GM19372 (cell line): Measurements from ENCODE around the gene DOP1A.

ENCODE experiments used
- ATAC-seq: cut with Tn5 transposase; IDR thresholded peaks from one replicate; pipeline ENCODE4 v1.9.1; 2021; ENCODE audit warnings: mild to moderate bottlenecking, low read depth, moderate library complexity; ENCODE audit not compliant: unreplicated experiment

DOP1A gene, protein sequence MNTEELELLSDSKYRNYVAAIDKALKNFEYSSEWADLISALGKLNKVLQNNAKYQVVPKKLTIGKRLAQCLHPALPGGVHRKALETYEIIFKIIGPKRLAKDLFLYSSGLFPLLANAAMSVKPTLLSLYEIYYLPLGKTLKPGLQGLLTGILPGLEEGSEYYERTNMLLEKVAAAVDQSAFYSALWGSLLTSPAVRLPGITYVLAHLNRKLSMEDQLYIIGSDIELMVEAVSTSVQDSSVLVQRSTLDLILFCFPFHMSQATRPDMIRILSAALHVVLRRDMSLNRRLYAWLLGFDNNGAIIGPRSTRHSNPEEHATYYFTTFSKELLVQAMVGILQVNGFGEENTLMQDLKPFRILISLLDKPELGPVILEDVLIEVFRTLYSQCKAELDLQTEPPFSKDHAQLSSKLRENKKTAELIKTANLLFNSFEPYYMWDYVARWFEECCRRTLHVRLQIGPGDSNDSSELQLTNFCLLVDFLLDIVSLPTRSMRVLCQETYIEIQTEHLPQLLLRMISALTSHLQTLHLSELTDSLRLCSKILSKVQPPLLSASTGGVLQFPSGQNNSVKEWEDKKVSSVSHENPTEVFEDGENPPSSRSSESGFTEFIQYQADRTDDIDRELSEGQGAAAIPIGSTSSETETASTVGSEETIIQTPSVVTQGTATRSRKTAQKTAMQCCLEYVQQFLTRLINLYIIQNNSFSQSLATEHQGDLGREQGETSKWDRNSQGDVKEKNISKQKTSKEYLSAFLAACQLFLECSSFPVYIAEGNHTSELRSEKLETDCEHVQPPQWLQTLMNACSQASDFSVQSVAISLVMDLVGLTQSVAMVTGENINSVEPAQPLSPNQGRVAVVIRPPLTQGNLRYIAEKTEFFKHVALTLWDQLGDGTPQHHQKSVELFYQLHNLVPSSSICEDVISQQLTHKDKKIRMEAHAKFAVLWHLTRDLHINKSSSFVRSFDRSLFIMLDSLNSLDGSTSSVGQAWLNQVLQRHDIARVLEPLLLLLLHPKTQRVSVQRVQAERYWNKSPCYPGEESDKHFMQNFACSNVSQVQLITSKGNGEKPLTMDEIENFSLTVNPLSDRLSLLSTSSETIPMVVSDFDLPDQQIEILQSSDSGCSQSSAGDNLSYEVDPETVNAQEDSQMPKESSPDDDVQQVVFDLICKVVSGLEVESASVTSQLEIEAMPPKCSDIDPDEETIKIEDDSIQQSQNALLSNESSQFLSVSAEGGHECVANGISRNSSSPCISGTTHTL (N-terminal part only)

DNA sequence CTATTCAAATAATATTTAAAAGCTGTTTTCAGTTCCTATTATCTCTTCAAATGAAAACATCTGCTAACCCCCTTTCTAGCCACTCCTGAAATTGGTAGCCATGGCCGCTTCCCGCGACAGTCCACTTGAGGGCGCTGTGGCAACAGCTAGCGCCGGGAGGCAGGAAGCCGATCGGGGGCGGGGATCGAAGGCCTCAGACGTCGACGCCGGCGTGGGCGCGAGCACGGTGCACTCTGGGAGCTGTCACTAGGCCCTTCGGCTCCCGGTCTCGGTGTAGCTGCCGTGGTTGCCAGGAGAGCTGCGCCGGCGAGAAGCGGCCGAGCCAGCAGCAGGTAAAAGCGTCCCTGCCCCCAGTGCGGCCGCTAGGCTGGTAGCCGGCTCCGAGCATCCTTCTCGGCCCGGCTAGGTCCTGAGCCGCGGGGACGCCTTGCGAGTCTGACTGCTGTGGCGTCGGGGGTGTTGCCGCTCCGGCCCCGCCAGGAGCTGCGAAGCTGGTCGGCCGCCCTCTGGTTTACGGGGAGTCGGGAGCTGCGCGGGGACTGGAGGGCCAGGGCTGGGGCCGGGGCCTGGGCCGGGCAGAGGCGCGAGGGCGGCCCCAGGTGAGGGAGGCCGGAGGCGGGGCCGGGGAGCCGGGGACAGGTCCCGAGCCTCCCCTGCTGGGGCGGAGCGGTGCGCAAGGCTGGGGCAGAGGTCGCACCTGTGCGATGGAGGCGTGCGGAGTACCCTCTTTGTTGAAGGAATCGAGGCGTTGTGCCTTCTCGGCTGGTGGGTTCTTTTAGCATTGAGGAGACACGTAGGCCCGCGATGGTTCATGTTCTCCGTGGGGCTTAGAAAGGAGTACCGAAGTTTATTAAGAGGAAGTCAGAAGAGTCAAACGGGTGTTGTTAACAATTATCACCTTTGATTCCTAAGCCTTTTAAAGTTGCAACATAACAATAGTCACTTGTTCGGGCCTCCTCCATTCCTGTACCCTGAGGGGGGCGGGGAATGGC, at the start of gene DOP1A:
Gene DOP1A (plus strand): TSS at position 224 of the 992 bp plus-strand sequence. CDS start 29,307 bp downstream, outside the sequence.
- peak; percentile 81 for ATAC-seq

- no peak for ATAC-seq
Measured at GRCh38 chr6:83019741-83020140, 47.7 kb upstream of the DOP1A start.

DNA sequence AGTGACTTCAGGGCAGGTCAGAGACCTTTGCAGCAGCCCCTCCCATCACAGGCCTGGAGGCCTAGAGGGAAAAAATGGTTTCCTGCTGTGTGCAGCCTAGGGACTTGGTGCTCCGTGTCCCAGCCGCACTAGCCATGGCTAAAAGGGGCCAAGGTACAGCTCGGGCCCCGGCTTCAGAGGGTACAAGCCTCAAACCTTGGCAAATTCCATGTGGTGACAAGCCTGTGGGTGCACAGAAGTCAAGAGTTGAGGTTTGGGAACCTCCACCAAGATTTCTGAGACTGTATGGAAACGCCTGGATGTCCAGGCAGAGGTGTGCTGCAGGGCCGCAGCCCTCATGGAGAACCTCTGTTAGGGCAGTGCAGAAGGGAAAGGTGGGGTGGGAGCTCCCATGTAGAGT, 35.8 kb upstream of the DOP1A start:
- no peak for ATAC-seq

DNA sequence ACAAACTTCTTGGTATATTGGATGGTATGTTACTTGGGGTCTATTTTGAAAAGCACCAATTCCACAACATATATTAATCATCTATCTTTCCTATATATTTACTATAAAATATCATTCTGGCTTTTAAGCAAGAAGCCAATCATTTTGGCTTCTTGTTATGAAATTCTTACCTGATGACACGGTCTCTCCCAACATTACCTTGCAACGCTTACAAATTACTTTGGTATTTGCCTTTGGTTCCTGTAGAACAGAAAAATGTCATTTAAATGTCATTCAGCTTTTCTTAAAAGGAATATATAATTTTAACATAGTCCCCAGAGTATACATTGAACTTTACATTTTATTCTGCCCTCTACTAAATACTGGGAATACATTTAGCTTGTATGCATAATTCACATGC, 29.2 kb upstream of the DOP1A start:
- ATAC-seq, result no peak

DNA sequence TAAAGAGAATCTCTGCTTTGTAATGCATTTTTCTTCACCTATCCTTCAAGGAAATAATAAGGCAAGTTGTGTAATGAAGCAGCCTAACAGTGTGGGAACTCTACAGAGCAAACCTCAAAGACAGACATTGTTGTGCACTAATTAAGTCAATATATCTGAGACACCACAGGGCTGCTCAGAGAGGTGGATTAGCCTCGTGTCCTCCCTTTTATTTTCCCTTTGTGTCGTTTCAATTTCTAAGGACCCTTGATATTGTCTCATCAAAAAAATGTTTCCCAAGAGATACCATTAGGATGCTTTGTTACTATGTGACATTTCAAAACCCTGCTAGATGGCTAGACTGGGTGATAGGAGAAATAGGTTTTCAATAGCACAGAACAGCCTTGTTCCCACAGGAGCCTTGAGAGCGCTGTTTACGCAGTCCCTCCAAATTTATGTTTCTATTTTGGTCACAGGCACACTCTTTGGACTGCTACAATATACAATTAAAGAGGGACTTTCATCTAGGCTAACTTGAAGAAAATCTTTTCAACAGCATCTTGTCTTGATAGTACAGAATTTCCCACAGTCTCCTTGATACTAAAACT, 24.9 kb upstream of the DOP1A start:
- ATAC-seq, result no peak

DNA sequence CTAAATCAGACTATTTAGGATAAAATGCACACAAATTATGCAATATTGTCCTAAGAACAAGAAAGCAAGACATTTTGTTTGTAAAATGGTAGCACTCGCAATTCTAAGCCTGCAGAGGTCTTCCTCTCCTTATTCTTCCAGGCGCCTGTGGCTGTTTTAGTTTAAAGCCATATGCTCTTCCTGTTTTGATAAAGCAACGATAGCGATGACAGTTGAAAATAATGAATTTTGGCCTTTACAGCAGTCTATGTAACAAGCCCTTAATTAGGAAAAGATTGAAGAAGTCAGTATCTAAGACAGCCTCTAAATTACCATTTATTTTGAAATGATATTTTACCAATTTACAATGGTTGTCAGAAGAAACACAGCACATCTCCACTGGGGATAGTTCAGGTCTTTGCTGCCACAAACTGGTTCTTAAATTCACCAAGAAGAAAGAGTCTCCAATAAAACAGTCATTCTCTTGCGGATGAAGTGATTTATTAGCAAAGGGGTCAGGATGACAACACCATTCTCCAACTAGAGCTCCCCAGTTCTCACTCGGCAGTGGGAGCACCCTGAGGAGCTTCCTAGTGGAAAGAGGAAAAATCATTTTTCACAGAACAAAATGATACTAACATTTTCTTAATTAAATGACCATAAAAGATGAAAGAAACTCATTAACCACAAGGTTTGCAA, 23.2 kb upstream of the DOP1A start:
- no peak for ATAC-seq

GRCh38 chr6:83047065-83047754, 20.3 kb upstream of the DOP1A start:
- ATAC-seq, result no peak

DNA sequence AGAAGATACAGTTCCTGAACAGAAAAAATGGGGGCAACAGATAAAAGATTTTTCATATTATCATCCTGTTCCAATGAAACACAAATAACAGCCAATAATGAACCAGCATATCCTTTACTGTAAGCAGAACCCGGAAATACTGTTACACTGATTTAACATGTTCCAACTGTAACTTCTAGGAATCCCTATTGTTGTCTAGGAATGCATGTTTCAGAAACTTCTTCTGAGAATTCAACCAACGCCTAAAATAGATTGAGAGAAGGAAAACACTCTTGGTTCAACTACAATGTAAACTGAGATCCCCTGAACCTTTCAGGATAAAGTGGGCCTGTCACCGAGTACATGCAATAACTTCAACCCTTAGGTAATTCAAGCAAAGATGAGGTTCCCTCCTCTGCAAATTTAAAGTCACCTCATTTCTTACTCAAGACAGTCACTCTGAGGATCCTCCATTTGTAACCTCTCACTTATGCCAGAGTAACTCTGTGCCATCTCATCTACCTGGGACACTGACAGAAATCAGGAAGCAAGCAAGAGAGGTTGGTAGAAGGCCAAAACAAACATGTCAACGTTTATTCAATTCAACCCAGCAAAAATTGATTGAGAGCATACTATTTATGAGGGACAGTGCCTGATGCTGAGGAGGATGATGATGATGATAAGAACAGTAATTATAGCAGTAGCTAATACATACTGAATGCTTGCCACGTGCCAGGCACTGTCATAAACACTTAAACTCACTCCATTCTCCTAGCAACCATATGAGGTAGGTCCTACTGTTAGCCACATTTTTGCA, 15.9 kb upstream of the DOP1A start:
- no peak for ATAC-seq

DNA sequence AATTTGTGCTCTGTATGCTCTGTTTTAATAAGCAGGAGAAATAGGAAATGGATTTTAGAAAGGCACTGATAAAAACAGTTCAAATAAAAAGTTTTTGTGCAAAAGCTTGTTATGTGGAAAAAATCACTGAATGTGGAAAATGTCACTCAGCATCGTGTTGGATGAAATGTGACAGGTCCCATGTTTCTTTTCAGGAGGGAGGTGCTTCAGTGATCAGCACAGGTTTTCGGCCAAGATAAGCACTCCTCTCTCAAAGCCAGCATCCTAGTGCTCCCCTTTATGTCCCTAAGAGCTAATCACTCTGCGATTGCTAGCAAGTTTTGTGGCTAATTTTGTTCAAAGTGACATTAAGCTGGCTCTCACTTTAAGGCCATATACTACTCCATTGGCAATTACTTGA, 13.8 kb upstream of the DOP1A start:
- no peak for ATAC-seq

DNA sequence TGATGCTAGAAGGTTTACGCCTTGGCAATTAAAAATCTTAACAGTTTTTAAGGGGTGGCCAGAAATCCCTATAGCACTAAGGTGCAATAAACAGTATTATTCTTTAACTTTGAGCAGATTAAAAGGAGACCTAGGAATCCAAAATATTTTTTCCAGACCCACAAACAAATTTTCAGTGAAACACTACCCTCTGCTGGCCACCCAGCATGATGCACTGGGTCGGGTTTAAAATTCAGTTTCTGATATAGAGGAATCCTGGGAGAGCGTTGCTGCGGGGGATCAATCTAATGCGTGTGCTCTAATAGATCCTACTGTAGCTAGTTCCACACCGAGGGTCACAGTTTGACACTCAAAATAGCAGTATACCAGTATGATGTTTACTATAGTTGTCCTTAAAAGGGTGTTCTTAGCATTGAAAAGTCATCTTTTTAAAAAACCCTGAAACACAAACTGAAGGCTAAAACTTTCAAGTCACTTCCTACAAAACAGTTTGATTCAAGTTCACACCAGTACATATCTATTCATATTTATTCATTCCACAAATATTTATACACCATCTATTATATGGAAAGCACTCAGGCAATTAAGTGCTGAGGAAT, 12.0 kb upstream of the DOP1A start:
- ATAC-seq, result peak; percentile 48

- peak; percentile 66 for ATAC-seq
Measured at GRCh38 chr6:83057705-83058321, 9.7 kb upstream of the DOP1A start.

DNA sequence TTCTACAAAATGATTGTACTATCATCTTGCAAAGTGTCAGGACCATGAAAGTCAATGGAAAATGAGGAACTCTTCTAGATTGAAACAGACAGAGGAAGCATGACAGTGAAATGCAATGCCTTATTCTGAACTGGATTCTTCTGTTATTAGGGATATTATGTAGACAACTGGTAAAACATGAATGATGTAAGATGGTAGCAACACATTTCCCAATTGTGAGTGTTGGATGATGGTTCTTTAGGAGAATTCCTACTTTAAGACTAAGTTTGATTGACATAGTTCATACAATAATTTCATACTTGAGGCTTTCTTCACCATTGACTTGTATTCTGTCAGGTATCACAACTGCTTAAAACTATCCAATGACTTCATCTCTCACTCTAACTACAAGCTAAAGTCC, 6.3 kb upstream of the DOP1A start:
- no peak for ATAC-seq

DNA sequence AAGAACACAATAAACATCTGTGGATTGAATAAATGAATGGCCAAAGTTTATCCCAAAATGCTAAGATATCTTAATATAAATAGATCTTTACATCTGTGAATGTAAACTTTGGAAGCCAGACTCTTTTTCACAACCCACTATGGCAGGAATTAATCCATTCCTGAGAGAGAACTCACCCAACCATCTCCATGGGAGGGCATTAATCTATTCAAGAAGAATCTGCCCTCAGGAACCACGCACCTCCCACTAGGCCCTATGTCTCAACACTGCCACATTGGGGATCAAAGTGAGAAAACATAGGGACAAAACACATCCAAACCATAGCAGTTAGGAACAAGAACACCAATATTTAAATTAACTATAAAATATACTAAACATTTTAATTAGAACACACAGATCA, 5.2 kb upstream of the DOP1A start:
- ATAC-seq, result no peak

DNA sequence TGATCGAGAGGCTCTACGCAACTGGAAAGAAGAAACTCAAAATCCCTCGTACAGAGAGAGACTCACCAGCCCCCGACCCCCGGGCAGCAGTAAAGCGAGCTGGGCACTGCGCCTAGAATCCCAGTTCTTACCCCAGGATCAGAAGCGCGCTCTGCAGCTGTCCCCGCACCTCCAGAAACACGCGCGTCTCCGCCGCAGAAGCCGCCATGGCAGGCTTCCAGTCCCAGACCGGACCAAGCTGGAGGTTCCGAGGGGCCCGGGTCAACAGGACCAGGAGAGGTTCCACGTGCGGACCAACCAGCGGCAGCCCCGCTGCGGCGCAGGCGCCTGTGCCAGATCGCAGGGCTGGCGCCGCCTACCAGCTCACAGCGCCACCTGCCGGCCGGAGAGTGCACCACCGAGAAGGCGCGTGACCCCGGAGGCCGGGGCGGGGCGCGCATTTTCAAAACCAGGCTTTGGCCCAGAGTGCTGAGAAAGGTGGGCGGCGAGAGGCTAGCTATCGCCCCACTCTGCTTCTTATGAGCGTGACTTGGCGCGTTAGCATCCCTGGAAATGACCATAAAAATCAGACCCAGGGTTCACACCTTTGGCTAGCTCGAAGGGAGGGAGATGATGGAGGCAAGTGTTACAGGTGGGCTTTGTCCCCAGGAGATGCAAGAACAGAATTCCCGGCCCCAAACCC, 1.8 kb upstream of the DOP1A start, which contains the start of gene UBE3D:
Gene UBE3D (minus strand): TSS at position 331 of the 682 bp plus-strand sequence. CDS start 123 bp downstream, at position 208.
- peak; percentile 58 for ATAC-seq

DNA sequence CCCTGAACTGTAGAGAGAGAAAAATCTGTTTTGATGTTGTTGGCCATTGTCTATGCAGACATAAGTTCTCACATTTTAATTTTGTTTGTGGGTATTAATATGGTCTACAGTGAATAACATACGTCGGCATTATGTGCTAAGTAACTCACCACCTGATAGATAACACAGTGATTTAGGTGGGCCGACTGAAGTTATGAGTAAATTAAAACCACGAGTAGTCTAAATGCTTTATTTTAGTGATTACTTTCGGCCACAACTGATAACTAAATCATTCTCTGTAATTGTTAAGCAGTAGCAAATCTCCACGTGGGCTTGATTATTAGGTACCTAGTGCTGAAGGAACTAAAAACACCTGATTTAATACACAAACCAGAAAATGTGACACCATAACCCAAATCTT, 1.1 kb downstream of the DOP1A start:
- no peak for ATAC-seq

DNA sequence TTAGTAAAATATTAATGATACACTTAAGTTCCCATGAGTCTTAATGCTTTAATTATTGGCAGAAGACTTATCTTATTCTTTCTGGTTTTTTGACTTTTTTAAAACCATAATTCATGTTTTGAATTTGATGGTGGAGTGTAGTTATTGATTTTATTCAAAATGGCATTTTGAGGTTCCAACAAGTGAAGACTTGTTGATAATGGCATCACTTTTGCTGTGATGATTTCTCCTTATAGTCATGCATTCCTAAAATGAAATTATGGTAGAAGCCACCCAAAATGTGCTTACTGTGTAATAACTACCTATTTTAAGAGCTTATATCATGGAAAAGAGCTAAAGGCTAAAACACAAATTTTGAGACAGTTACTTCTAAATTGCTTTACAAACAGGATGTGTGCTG, 2.2 kb downstream of the DOP1A start:
- ATAC-seq, result no peak
